ENCODE results near the gene NKD1. TPM values are rescaled to one million over a fixed set of nuclear protein-coding genes. Genes with fewer than 3 reads are reported as not detected.

Gene NKD1
- total RNA-seq, 2 donors from 2014 or later: 1.1 to 3.0 TPM

DNA sequence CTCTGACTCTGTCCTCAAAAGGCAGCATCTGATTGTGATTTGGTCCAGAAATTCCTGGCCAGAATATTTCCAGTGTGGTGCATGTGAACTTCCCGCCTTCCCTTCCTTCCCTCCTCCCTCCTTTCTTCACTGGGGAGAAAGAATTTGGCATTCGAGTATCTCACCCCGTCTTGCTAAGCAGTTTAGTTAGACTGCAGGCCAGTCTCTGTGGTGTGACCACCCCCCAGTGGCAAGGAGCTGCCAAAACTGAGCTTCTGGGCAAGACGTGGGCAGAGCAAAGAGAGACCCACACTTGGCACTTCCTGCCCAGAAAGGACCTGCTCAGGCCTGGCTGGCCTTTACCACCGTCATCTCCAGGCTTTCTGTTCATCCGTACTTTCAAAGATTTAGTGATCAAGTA is 96.5 kb downstream of the NKD1 start:
- H3K9me3 ChIP-seq: no peaks in the 10 kb centered on the region
- H3K36me3 ChIP-seq: no peaks in the 10 kb centered on the region
- no peak overlapping the region for H3K4me3 ChIP-seq
- TF ChIP-seq, protein P1, sequence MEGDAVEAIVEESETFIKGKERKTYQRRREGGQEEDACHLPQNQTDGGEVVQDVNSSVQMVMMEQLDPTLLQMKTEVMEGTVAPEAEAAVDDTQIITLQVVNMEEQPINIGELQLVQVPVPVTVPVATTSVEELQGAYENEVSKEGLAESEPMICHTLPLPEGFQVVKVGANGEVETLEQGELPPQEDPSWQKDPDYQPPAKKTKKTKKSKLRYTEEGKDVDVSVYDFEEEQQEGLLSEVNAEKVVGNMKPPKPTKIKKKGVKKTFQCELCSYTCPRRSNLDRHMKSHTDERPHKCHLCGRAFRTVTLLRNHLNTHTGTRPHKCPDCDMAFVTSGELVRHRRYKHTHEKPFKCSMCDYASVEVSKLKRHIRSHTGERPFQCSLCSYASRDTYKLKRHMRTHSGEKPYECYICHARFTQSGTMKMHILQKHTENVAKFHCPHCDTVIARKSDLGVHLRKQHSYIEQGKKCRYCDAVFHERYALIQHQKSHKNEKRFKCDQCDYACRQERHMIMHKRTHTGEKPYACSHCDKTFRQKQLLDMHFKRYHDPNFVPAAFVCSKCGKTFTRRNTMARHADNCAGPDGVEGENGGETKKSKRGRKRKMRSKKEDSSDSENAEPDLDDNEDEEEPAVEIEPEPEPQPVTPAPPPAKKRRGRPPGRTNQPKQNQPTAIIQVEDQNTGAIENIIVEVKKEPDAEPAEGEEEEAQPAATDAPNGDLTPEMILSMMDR (IDR thresholded peaks at IDR 0.05): peak in 1 of 2 donors; percentile 46
- no peak overlapping the region for H3K27ac ChIP-seq
- no peak for DNase-seq (ENCODE audit: low spot score)
- H3K4me1 ChIP-seq: no peaks in the 10 kb centered on the region
- no peaks in the 10 kb centered on the region for H3K27me3 ChIP-seq

DNA sequence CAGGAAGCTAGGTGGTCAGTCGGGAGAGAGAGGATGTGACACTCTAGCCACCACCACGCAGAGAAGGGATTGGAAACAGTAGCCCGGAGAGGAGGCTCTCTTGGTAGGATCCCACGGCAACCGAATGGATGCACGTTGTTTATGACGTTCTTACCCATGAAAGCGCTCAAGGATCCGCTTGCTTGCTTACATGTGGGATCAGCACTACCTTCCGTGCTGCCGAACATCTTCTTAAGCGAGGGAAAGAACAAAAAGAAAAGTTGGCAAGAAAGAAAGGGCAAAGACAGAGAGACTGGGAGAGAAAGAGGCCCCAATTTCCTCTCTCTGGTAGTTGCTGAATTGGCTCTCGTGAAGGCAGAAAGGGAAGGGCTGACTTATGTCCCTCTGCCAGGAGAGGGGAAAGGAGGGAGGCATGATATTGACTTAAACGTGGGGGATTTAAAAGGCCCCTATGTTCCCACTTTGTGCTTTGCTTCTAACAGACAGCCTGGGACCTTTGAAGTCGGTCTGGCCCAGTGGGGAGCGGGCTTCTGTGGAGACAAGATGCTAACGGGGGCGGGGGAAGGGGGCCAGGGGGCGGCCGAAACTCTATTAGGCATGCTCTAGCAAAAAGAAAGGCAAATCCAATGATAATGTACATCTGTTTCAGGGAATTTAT is 97.5 kb downstream of the NKD1 start:
- no peak overlapping the region for H3K27ac ChIP-seq
- H3K36me3 ChIP-seq: no peaks in the 10 kb centered on the region
- H3K9me3 ChIP-seq: no peaks in the 10 kb centered on the region
- no peaks in the 10 kb centered on the region for H3K4me1 ChIP-seq
- TF ChIP-seq, protein P1 (IDR thresholded peaks at IDR 0.05): no peak
- no peak overlapping the region for H3K4me3 ChIP-seq
- no peaks in the 10 kb centered on the region for H3K27me3 ChIP-seq
- DNase-seq (ENCODE audit: low spot score): no peak

DNA sequence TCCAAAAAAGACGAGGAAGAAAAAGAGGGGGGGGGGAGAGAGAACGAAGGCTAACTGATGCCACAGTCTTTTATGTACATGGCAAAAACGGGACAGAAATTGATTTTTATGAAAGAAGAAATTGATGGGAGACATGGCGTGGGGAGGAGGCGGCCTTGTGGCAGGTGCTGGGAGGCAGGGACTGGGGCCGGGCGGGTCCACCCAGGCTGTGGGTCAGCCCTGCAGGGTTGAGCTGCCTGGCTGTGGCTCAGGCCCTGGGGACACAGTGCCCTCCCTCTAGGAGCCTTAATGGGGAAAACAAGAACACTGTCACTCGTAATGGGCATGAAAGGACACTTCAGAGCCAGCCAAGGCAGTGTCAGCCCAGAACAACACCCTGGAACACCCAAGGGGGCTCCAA is 98.1 kb downstream of the NKD1 start:
- no peaks in the 10 kb centered on the region for H3K27me3 ChIP-seq
- no peaks in the 10 kb centered on the region for H3K9me3 ChIP-seq
- TF ChIP-seq, protein P1 (IDR thresholded peaks at IDR 0.05): no peak
- H3K4me1 ChIP-seq: no peaks in the 10 kb centered on the region
- no peak overlapping the region for H3K4me3 ChIP-seq
- H3K36me3 ChIP-seq: no peaks in the 10 kb centered on the region
- no peak for DNase-seq (ENCODE audit: low spot score)
- no peak overlapping the region for H3K27ac ChIP-seq

DNA sequence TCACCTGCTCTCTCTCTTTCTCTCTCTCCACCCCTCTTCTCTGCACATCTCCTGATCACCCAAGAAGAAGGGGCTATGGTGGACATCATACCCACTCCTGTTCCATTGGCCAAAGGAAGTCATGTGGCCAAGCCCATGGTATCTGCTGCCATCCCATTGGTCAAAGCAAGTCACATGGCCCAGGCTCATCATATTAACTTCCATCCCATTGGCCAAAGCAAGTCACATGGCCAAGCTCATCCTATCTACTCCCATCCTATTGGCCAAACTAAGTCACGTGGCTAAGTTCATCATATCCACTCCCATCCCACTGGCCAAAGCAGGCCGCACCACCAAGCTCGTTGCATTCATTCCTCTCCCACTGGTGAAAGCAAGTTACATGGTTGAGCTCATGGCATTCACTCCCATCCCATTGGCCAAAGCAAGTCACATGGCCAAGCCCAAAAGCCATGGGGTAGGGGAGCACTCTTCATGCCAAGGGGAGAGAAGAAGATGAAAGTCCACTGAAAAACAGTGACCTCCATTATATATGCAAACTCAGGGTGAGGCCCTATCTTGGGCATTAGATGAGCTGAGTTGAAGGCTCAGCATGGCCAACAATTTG is 103.7 kb downstream of the NKD1 start:
- H3K36me3 ChIP-seq: no peaks in the 10 kb centered on the region
- H3K27me3 ChIP-seq: no peaks in the 10 kb centered on the region
- no peaks in the 10 kb centered on the region for H3K4me1 ChIP-seq
- no peak overlapping the region for H3K4me3 ChIP-seq
- no peak overlapping the region for H3K27ac ChIP-seq
- no peaks in the 10 kb centered on the region for H3K9me3 ChIP-seq
- DNase-seq (ENCODE audit: low spot score): no peak
- TF ChIP-seq, protein P1 (IDR thresholded peaks at IDR 0.05): no peak

DNA sequence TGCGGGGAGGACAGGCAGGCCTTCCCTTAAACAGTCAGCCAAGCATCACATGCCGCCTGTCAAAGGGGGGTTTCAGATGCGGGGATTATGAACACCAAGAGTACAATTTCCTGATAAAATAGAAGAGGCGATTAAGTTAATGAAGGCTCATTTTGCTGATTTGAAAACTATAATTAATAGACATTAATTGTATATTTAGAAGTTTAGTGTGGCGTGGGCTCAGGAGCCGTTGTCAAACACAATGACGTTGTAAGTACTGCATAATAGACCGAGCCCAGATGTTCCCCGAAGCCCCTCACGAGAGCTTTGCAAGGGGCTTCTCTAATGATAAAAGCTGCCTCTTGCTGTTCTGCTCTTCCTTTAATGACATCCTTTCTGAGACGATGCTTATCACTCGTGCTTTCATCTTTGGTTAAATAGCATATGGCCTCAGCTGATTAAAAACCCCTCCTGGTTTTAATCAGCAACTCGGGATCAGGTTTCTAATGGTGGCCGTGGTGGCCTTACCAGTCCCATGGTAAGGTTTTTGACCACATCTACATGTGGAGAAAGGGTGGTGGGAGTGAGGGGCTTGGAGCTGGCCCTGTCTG is 104.7 kb downstream of the NKD1 start:
- H3K27ac ChIP-seq: no peak overlapping the region
- no peaks in the 10 kb centered on the region for H3K9me3 ChIP-seq
- DNase-seq (ENCODE audit: low spot score): no peak
- no peaks in the 10 kb centered on the region for H3K36me3 ChIP-seq
- TF ChIP-seq, protein P1 (IDR thresholded peaks at IDR 0.05): no peak
- no peaks in the 10 kb centered on the region for H3K4me1 ChIP-seq
- no peaks in the 10 kb centered on the region for H3K27me3 ChIP-seq
- H3K4me3 ChIP-seq: no peak overlapping the region

All from right atrium auricular region (tissue), 2 donors.